GM20431 (cell line): ENCODE data around the gene IL1B.

Experiments used
- in situ Hi-C: fragments of 300-500 bp; cut with MseI, MboI; formaldehyde crosslinking; loops from one replicate; pipeline ENCODE4 v1.15.0; 2020; ENCODE audit warnings: low sequenced_read_pairs; ENCODE audit not compliant: unreplicated experiment

IL1B gene

GRCh38 chr2:112811841-112812306, 24.7 kb downstream of the IL1B start:
- in situ Hi-C loops, result no loop called here

DNA sequence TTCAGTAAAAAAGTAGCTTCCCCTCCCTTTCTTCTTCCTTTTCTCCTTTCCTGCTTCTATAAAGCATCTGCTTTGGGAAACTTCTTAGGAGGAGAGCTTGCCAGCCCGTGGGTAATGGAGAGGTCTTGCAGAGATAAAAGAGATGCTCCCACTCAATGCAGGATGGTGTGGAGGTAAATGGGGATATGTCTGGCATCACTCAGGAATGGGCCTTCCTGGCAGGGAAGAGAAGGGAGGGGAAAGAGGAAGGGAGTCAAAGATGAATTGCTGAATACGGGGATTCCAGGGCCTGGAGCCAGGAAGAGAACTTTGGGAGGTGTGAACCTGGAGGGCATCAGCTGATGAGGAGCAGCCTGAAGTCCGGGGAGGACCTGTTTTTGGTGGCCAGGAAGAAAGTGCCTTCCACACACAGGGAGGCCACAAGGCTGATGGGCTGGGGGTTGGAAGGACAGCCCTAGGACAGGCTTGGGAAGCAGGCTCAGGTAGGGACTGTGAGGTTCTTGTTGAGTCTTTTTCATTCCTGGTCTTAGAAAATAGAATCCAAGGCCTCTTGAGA, 25.2 kb downstream of the IL1B start:
- in situ Hi-C loops, result no loop called here

GRCh38 chr2:112809112-112809511, 27.5 kb downstream of the IL1B start:
- in situ Hi-C loops, result no loop called here

GRCh38 chr2:112807233-112807807, 29.3 kb downstream of the IL1B start:
- in situ Hi-C loops, result no loop called here

DNA sequence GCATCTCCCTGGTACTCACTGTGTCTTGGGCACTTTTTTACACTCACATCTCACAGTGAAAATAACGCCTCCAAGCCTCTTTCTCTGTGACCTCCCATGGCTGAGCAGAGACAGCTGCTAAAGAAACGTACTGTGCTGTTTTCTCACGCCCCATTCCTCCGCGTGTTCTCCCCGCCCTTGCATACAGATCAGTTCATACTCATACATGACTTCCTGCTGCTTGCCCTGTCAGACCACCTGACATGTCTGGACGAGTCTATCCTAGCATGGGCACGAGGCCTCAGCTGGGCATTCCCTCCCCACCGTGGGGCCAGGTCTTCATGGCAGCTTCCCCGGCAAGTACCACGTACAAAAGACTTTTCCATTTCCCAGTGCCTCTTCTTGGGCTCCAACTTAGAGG, 31.0 kb downstream of the IL1B start:
- in situ Hi-C loops, result no loop called here

DNA sequence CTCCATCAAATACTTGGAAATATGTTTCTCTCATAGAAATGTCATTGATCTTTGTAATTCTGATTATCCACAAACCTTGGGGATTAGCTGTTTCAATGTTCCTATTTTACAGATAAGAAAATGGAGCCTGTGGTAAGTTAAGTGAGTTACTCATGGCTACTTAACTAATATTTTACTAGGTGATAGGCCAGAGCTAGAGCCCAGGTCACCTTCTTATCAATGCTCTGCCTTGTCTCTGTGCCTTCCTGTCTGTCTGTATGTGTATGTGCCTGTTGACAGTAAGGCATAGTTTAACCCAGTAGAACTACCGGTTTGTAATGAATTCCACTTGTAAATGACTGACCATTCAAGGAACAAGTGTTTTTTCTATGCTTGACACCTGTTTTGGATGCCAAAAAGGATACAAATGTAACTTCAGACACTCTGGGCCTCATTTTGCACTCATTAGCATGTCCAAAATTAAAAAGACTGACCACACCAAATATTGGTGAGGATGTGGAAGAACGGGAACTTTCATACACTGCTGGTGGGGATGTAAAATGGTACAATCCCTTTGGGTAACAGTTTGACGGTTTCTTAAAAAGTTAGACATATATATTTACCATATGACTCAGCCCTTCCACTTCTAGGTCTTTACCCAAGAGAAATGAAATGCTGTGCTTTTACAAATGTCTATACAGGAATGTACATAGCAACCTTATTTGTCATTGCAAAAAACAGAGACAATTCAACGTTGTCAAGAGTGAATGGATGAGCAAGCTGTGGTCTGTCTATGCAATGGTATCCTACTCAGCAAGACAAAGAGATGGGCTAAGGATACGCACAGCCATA, 32.7 kb downstream of the IL1B start:
- in situ Hi-C loops, result no loop called here

DNA sequence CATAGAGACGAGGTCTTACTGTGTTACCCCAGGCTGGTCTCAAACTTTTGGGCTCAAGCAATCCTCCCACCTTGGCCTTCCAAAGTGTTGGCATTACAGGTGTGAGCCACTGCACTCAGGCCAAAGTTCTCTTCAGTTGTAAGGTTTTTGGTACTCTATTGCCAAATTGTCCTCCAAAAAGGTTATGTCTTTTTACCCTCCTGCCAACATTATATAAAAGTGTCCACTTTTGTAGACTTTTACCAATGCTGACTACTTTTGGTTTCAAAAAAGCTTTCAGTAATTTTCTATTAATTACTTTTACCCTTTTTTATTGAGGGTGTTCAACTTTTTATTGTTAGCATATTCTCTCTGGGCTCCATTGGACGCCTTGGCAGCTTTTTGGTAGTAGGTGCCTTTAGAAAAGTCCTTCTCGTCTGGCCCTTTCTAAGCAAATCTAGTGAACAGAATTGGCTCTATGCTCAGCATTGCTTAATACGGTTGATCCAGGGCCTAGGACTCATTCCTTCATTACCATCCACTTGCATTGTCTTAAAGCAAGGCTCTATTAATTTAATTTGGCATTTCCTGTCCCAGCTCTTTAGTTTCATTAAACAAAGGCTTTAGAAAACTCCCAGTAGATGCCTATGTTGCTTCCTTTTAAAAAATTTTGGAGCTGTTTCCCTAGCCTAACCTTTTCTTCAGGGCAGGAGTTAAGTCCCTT, 35.5 kb downstream of the IL1B start:
- in situ Hi-C loops, result no loop called here

DNA sequence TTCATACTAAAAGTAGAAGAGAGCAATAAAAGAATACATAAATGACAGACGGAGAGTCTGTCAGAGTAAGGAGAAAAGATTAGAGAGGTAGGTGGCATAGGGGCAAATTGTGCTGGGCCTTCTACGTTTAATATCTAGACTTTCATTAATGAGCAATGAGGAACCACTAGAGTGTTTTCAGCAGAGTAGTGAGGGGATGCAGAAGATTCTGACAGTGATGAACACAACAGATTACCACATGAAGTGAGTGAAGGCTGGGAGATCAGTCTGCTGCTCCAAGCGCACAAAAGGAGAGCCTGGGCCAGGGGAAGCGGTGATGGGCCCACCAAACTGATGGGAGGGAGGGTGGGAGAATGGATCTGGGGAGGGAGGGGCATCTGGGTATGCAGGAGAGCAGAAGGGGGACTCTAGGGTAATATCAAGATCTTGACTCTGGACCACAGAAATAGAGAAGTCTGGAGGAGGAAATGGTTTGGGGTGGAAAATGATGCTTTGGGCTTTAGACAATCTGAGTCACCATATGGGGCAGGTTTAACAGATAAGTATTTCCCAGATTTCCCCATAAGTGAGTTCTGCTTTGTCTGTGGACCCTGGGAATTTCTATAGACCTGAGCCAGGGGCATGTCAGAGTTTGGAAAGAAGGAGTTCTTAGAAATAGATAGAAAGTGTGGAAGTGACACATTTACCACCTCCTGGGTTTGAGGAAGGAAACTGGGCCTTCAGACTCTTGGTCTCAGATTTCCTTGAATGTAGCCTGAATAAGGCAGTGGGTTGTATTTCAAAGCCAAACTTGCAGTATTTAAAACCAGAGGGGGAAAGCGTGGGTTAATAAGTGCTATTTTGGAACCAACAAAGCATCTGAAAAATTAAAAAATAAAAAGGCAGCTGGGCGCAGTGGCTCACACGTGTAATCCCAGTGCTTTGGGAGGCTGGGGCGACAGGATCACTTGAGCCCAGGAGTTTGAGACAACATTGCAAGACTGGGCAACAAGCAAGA, 37.3 kb downstream of the IL1B start:
- in situ Hi-C loops, result no loop called here

- in situ Hi-C loops, result no loop called here
These were observed 40.1 kb downstream of the IL1B start for GRCh38 chr2:112796486-112796885.

- in situ Hi-C loops, result no loop called here
These were observed 40.8 kb downstream of the IL1B start for GRCh38 chr2:112795774-112796173.

GRCh38 chr2:112794841-112795240, 41.7 kb downstream of the IL1B start:
- in situ Hi-C loops, result no loop called here

GRCh38 chr2:112794131-112794733, 42.3 kb downstream of the IL1B start:
- in situ Hi-C loops, result no loop called here

DNA sequence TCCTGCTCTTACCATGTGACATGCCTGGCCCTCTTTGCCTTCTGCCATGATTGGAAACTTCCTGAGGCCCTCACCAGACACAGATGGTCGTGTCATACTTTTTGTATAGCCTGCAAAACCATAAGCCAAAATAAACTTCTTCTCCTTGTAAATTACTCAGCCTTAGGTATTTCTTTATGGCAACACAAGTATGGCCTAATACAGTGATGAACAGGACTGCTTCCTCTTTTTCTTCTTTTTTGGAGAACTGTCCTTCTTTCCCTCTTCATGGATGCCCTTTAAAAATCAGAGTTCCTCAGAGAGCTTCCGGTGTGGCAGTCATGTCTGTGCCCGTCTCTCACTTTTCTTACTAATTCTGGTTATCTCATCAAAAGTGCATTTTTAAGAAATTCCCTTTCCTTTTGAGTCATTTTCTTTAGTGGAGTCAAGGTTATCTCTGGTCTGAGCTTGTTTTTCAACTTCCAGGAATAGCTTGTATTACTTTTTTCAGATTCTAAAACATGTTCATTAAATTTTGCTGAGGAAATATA, 43.1 kb downstream of the IL1B start:
- in situ Hi-C loops, result no loop called here

- in situ Hi-C loops, result no loop called here
These were observed 44.2 kb downstream of the IL1B start for GRCh38 chr2:112792419-112792818.

DNA sequence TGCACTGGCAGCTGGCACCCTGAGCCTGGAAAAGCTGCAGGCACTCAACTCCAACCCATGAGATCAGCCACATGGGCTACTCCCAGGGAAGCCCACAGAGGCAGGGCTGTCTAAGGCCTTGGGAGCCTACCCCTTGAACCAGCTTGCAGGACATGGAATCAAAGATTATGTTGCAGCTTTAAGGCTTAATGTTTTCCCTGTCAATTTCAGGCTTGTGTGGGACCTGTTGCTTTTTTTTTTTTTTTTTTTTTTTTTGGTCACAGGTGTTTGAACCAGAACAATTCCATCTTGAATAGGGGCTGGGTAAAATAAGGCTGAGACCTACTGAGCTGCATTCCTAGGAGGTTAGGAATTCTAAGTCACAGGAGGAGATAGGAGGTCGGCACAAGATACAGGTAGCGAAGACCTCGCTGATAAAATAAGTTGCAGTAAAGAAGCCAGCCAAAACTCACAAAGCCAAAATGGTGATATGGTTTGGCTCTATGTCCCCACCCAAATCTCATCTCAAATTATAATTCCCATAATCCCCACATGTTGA, 44.8 kb downstream of the IL1B start:
- in situ Hi-C loops, result no loop called here

DNA sequence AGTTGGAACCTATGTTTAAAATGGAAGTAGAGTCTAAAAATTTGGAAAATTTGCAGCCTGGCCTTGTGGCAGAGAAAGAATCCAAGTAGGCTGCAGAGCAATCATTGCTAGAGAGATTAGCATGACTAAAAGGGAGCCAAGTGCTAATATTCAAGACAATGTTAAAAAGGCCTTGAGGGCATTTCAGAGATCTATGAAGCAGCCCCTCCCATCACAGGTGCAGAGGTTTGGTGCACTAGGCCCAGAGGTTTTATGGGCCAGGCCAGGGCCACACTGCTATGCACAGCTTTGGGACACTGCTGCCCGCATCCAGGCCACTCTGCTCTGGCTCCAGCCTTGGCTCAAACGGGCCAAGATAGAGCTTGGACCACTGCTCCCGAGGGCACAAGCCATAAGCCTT, 45.6 kb downstream of the IL1B start:
- in situ Hi-C loops, result no loop called here

DNA sequence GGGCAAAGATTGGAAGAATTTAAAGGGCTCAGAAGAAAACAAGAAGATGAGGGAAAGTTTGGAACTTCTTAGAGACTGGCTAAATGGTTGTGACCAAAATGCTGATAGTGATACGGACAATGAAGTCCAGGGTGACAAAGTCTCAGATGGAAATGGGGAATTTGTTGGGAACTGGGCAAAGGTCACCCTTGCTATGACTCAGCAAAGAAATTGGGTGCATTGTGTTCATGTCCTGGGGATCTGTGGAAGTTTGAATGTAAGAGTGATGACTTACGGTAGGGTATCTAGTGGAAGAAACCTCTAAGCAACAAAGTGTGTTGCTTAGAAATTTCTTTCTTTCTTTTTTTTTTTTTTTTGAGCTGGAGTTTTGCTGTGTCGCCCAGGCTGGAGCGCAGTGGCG, 46.3 kb downstream of the IL1B start:
- in situ Hi-C loops, result no loop called here

DNA sequence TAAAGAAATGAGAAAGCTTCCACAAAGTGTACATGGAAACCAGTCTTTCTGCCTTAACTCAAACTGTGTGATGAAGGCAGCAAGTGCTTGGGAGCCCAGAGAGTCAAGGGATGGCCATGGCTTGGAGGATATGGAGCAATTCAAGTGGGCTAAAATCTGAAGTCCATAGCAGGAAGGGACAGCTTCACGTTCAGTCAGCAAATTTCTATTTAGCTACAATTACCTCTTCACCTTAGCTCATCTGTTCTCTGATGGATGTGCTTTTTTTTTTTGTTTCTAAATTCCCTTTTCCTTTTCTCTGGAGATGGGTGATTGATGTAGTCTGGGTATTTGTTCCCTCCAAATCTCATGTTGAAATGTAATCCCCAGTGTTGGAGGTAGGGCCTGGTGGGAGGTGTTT, 47.4 kb downstream of the IL1B start:
- in situ Hi-C loops, result no loop called here

DNA sequence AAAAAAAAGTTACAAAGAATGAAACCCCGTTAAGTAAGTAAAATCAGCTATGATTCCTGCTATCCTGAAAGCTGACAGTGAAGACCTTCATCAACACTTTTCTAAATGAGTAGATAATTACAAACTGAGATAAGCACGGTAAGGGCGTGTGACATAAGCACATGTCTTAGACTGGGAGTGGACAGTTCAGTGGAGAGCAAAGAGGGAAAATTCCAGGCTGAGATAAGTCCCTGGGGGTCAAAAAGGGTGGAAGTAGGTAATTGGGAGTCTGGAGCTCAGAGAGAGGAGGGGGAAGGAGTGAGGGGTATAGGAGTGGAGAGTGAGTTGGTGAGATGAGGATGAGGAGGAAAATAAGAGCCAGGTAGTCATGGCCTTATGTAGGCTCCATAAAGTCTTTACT, 47.9 kb downstream of the IL1B start:
- in situ Hi-C loops, result no loop called here
